ENCODE results near the gene TMTC4.

TMTC4 gene

GRCh38 chr13:100646030-100646673, 28.4 kb downstream of the TMTC4 start:
- no peak for TF ChIP-seq CTCF (IDR thresholded peaks at IDR 0.05)
- no peaks in the 10 kb centered on the region for H3K9me3 ChIP-seq
- H3K27ac ChIP-seq = no peak overlapping the region
- H3K36me3 ChIP-seq = no peaks in the 10 kb centered on the region
- no peak overlapping the region for H3K4me3 ChIP-seq (ENCODE audit: low read depth in 1 of 2, low read length in 1 of 2)
- H3K4me1 ChIP-seq (ENCODE audit: control insufficient read depth in 1 of 2, insufficient read depth in 1 of 2, low read depth in 1 of 2, low read length in 1 of 2) = no peaks in the 10 kb centered on the region
- no peaks in the 10 kb centered on the region for H3K27me3 ChIP-seq

- no peak overlapping the region for H3K4me3 ChIP-seq (ENCODE audit: low read depth in 1 of 2, low read length in 1 of 2)
- H3K27ac ChIP-seq = no peak overlapping the region
- no peaks in the 10 kb centered on the region for H3K9me3 ChIP-seq
- no peaks in the 10 kb centered on the region for H3K4me1 ChIP-seq (ENCODE audit: control insufficient read depth in 1 of 2, insufficient read depth in 1 of 2, low read depth in 1 of 2, low read length in 1 of 2)
- no peak for TF ChIP-seq CTCF (IDR thresholded peaks at IDR 0.05)
- H3K36me3 ChIP-seq = no peaks in the 10 kb centered on the region
- no peaks in the 10 kb centered on the region for H3K27me3 ChIP-seq
Measured at GRCh38 chr13:100645382-100645781, 29.2 kb downstream of the TMTC4 start.

GRCh38 chr13:100644371-100644770, 30.2 kb downstream of the TMTC4 start:
- H3K36me3 ChIP-seq = no peaks in the 10 kb centered on the region
- H3K27ac ChIP-seq = no peak overlapping the region
- TF ChIP-seq CTCF (IDR thresholded peaks at IDR 0.05) = no peak
- no peaks in the 10 kb centered on the region for H3K9me3 ChIP-seq
- H3K4me1 ChIP-seq (ENCODE audit: control insufficient read depth in 1 of 2, insufficient read depth in 1 of 2, low read depth in 1 of 2, low read length in 1 of 2) = no peaks in the 10 kb centered on the region
- no peak overlapping the region for H3K4me3 ChIP-seq (ENCODE audit: low read depth in 1 of 2, low read length in 1 of 2)
- no peaks in the 10 kb centered on the region for H3K27me3 ChIP-seq

GRCh38 chr13:100637796-100638195, 36.8 kb downstream of the TMTC4 start:
- no peaks in the 10 kb centered on the region for H3K9me3 ChIP-seq
- H3K4me3 ChIP-seq (ENCODE audit: low read depth in 1 of 2, low read length in 1 of 2) = no peak overlapping the region
- TF ChIP-seq CTCF (IDR thresholded peaks at IDR 0.05) = no peak
- peaks cover 12% of the 10 kb centered on the region for H3K36me3 ChIP-seq
- H3K27me3 ChIP-seq = no peaks in the 10 kb centered on the region
- no peak overlapping the region for H3K27ac ChIP-seq
- no peaks in the 10 kb centered on the region for H3K4me1 ChIP-seq (ENCODE audit: control insufficient read depth in 1 of 2, insufficient read depth in 1 of 2, low read depth in 1 of 2, low read length in 1 of 2)

- Histone ChIP-seq H3K36me3 (peaks cover 12% of the 10 kb centered on the region), H3K4me3 (ENCODE audit: low read depth in 1 of 2, low read length in 1 of 2) (no peak overlapping the region), H3K27me3 (no peaks in the 10 kb centered on the region), H3K9me3 (no peaks in the 10 kb centered on the region), H3K4me1 (ENCODE audit: control insufficient read depth in 1 of 2, insufficient read depth in 1 of 2, low read depth in 1 of 2, low read length in 1 of 2) (no peaks in the 10 kb centered on the region), H3K27ac (no peak overlapping the region)
- no peak for TF ChIP-seq CTCF (IDR thresholded peaks at IDR 0.05)
Measured at GRCh38 chr13:100637380-100637779, 37.2 kb downstream of the TMTC4 start.
